Upper lobe of left lung (tissue), 4 donors: ENCODE results near the gene SPOCK2.

Source experiments
- POLR2A ChIP-seq, 4 donors: fragments of 450-650 bp; IDR thresholded peaks; one replicate each; pipeline ENCODE4 v1.5.1; 2016 to 2017; ENCODE audit warnings: antibody characterized with exemption in 4 of 4, mild to moderate bottlenecking in 2 of 4
- POLR2AphosphoS5 ChIP-seq, 2 donors: sonication (generic); formaldehyde crosslinking; IDR thresholded peaks; one replicate each; pipeline ENCODE4 v1.5.1; 2017; ENCODE audit warnings: antibody characterized with exemption in 2 of 2
- TF ChIP-seq, protein P1 (sequence below), 6 experiments: fragments of 450-650 bp in 4 of 6; fragments of 200-600 bp in 2 of 6; sonication (generic) in 2 of 6; IDR thresholded peaks; one replicate each; pipeline ENCODE4 v1.5.1; 2016 to 2019; ENCODE audit warnings: antibody characterized with exemption in 6 of 6

DNA sequence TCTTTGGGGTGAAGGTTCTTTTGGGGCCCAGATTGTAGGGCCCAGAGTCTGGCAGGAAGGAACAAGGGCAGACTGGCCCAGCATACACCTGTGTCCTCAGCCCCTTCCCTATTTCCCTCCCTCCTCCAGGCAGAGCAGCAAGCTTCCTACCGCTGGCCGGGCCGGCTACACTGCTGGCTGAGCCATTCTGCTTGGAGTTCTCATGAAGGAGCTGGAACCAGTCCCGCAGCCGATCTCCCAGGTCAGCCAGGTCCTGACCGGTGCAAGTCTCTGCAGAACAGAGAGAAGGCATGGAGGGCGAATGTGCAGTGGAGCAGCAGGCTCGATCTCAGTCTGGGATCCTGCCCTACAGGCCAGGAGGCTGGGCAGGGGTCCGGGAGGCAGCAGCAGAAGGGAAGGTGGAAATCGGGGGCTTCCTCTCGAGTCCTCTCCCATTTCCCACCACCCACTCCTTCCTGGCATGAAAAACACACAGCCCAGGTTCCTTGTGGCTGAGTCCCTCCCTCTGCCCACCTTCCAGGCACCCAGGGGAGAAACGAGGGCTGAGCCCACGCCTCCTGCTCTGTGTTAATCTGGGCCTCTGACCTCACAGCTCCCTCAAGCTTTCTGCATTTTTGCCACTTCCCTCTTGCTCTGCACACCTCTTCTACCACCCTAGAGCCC lies 20.8 kb downstream of the SPOCK2 start:
- TF ChIP-seq, protein P1, sequence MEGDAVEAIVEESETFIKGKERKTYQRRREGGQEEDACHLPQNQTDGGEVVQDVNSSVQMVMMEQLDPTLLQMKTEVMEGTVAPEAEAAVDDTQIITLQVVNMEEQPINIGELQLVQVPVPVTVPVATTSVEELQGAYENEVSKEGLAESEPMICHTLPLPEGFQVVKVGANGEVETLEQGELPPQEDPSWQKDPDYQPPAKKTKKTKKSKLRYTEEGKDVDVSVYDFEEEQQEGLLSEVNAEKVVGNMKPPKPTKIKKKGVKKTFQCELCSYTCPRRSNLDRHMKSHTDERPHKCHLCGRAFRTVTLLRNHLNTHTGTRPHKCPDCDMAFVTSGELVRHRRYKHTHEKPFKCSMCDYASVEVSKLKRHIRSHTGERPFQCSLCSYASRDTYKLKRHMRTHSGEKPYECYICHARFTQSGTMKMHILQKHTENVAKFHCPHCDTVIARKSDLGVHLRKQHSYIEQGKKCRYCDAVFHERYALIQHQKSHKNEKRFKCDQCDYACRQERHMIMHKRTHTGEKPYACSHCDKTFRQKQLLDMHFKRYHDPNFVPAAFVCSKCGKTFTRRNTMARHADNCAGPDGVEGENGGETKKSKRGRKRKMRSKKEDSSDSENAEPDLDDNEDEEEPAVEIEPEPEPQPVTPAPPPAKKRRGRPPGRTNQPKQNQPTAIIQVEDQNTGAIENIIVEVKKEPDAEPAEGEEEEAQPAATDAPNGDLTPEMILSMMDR (IDR thresholded peaks at IDR 0.05), result no peak
- TF ChIP-seq POLR2A (IDR thresholded peaks at IDR 0.05) (no peak), POLR2AphosphoS5 (IDR thresholded peaks at IDR 0.05) (no peak)
